GM23338 (cell line): ENCODE results near the gene ARL5A. TPM values are rescaled to one million over a fixed set of nuclear protein-coding genes. Genes with fewer than 3 reads are reported as not detected.

Experiments
- ATAC-seq: fragments of 200-7000 bp; cut with Tn5 transposase; 3 replicates; pipeline ENCODE4 v1.9.1; 2020
- DNase-seq: peaks from one replicate; pipeline ENCODE4 v3.0.0-alpha.2; 2015; ENCODE audit warnings: low spot score
- H2AFZ ChIP-seq: fragments of 200-600 bp; sonication (generic); 2 replicates; pipeline ENCODE4 v1.8.0; 2016; ENCODE audit warnings: antibody characterized with exemption, mild to moderate bottlenecking, moderate library complexity
- H3F3A ChIP-seq: fragments of 200-600 bp; sonication (generic); replicated peaks from 2 replicates; pipeline ENCODE4 v1.8.0; 2017; ENCODE audit warnings: antibody characterized with exemption, mixed run types, low read depth
- H3K27ac ChIP-seq: fragments of 200-600 bp; sonication (generic); 2 replicates; pipeline ENCODE4 v1.6.1; 2016; ENCODE audit warnings: low read depth
- H3K27me3 ChIP-seq: fragments of 200-600 bp; sonication (generic); 2 replicates; pipeline ENCODE4 v1.8.0; 2016; ENCODE audit warnings: mild to moderate bottlenecking, mixed run types, moderate library complexity; ENCODE audit not compliant: insufficient read depth
- H3K36me3 ChIP-seq: fragments of 200-600 bp; sonication (generic); 2 replicates; pipeline ENCODE4 v1.8.0; 2016; ENCODE audit warnings: mild to moderate bottlenecking; ENCODE audit not compliant: insufficient read depth
- H3K4me1 ChIP-seq: fragments of 200-600 bp; sonication (generic); 2 replicates; pipeline ENCODE4 v1.8.0; 2016; ENCODE audit warnings: mild to moderate bottlenecking, moderate library complexity; ENCODE audit not compliant: insufficient read depth
- H3K4me2 ChIP-seq: fragments of 200-600 bp; sonication (generic); 2 replicates; pipeline ENCODE4 v1.7.1; 2017; ENCODE audit warnings: mixed run types
- H3K4me3 ChIP-seq: fragments of 200-600 bp; sonication (generic); 2 replicates; pipeline ENCODE4 v1.6.1; 2016; ENCODE audit warnings: mixed run types
- H3K79me2 ChIP-seq: fragments of 200-600 bp; sonication (generic); replicated peaks from 2 replicates; pipeline ENCODE4 v1.8.0; 2017; ENCODE audit warnings: mild to moderate bottlenecking; ENCODE audit not compliant: insufficient read depth
- H3K9me2 ChIP-seq: fragments of 200-600 bp; sonication (generic); 2 replicates; pipeline ENCODE4 v1.8.0; 2017; ENCODE audit not compliant: insufficient read depth
- H4K20me1 ChIP-seq: fragments of 200-600 bp; sonication (generic); replicated peaks from 2 replicates; pipeline ENCODE4 v1.8.0; 2017; ENCODE audit warnings: mild to moderate bottlenecking; ENCODE audit not compliant: insufficient read depth
- H3K27ac Mint-ChIP-seq: 2 replicates; pipeline ENCODE4 v1.8.0; 2020; ENCODE audit warnings: inconsistent platforms, mild to moderate bottlenecking, moderate library complexity, mixed read lengths
- H3K27me3 Mint-ChIP-seq: 3 replicates; pipeline ENCODE4 v1.8.0; 2022; ENCODE audit warnings: low read depth, mild to moderate bottlenecking, moderate library complexity, mixed read lengths, inconsistent platforms; ENCODE audit not compliant: insufficient read depth, poor library complexity
- H3K36me3 Mint-ChIP-seq: 3 replicates; pipeline ENCODE4 v1.8.0; 2021; ENCODE audit warnings: low read depth, mild to moderate bottlenecking, inconsistent platforms, moderate library complexity, mixed read lengths
- H3K4me1 Mint-ChIP-seq: 3 replicates; pipeline ENCODE4 v1.8.0; 2020; ENCODE audit warnings: mild to moderate bottlenecking, inconsistent platforms, mixed read lengths
- H3K4me3 Mint-ChIP-seq: 3 replicates; pipeline ENCODE4 v1.8.0; 2021; ENCODE audit warnings: moderate library complexity, mild to moderate bottlenecking, inconsistent platforms, mixed read lengths
- H3K9me3 Mint-ChIP-seq: 3 replicates; pipeline ENCODE4 v1.8.0; 2020; ENCODE audit warnings: moderate library complexity, mild to moderate bottlenecking, inconsistent platforms, mixed read lengths
- CTCF ChIP-seq, 2 experiments: fragments of 200-600 bp in 1 of 2; sonication (generic) in 1 of 2; conservative IDR thresholded peaks; 2 replicates each; pipeline versions ENCODE4 v1.5.1 to v1.6.1; 2016 to 2017; ENCODE audit warnings: antibody characterized with exemption in 2 of 2, low read depth in 2 of 2, mild to moderate bottlenecking in 2 of 2, moderate library complexity in 1 of 2
- EZH2phosphoT487 ChIP-seq: fragments of 200-600 bp; sonication (generic); IDR thresholded peaks from one replicate; pipeline ENCODE4 v1.8.1; 2018; ENCODE audit warnings: antibody characterized with exemption; ENCODE audit not compliant: unreplicated experiment
- JUNB ChIP-seq: IDR thresholded peaks from one replicate; pipeline ENCODE4 v1.6.1; 2016; ENCODE audit warnings: antibody characterized with exemption; ENCODE audit not compliant: unreplicated experiment
- REST ChIP-seq: IDR thresholded peaks from one replicate; pipeline ENCODE4 v1.6.1; 2018; ENCODE audit warnings: antibody characterized with exemption; ENCODE audit not compliant: unreplicated experiment
- ZNF114 ChIP-seq: fragments of 250-450 bp; sonication (Bioruptor Pico); IDR thresholded peaks from 2 replicates; pipeline ENCODE4 v1.5.0; 2020; ENCODE audit warnings: mild to moderate bottlenecking, moderate library complexity
- ZNF331 ChIP-seq: fragments of 250-450 bp; sonication (Bioruptor Pico); IDR thresholded peaks from 2 replicates; pipeline ENCODE4 v1.5.0; 2020; ENCODE audit warnings: low read depth, mild to moderate bottlenecking, moderate library complexity
- polyA plus RNA-seq: library from polyadenylated mRNA; unstranded; fragments of >200 nt; fragmentation: Nextera tagmentation; extraction: Ambion mirVana; gene quantifications from 2 replicates; pipeline ENCODE4 v1.2.1, GENCODE V29; 2016
- total RNA-seq: library from RNA; depleted of rRNA; stranded (reverse); fragments of >200 nt; shearing (Covaris generic); gene quantifications from 2 replicates; pipeline ENCODE4 v1.2.3, GENCODE V29; 2014
- TF ChIP-seq, protein P1 (sequence below): fragments of 250-450 bp; sonication (Bioruptor Pico); IDR thresholded peaks from 2 replicates; pipeline ENCODE4 v1.5.0; 2020; ENCODE audit warnings: mild to moderate bottlenecking, moderate library complexity

Gene ARL5A
- total and polyA plus RNA-seq, 2 experiments from 2014 or later = 26.8 to 104 TPM

GRCh38 chr2:151756820-151757219, 71.4 kb downstream of the ARL5A start (continued):
- TF ChIP-seq CTCF (conservative IDR thresholded peaks at IDR 0.05; ENCODE audit: low read depth in 2 of 2) (no peak), EZH2phosphoT487 (no peak), REST (no peak)

DNA sequence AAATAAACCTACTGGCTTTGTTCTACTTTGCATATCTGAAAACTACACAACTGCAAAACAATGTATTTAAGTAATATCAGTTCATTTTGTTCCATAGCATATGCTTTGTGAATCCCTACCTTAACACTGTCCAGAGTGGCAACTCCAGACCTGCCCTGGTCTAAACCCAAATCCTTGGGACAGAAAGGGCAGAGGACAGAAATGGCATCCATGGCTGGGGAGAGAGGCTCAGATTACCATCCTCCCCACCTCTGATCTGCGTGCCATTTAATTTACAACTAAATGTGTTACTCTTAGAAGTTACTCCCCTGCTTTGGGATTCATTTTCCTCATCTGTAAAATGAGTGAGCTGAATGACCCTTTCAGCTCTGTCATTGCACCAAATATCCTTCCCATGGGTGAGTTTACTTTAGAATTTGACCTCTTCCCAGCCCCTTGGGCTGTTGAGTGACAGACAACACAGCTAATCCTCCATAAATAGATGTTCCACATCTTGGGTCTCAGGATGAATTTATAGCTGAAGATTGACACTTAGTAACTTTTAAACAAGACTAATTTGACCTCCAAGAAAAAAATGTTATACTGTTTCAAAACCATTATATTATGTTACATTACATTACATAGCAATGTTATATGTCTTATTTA, 73.8 kb downstream of the ARL5A start:
- Histone ChIP-seq H3K27ac (no peak overlapping the region), H3K4me3 (no peak overlapping the region), H4K20me1 (no peaks in the 10 kb centered on the region), H3K4me1 (peaks cover 6% of the 10 kb centered on the region; the same call in 1 of the 2 replicates), H3K36me3 (no peaks in the 10 kb centered on the region), H3K9me2 (peaks cover 14% of the 10 kb centered on the region), H3K27me3 (no peaks in the 10 kb centered on the region), H3F3A (no peaks in the 10 kb centered on the region), H3K4me2 (peak overlapping the region; percentile 41; the same call in 1 of the 2 replicates), H2AFZ (peak overlapping the region; percentile 80), H3K79me2 (no peaks in the 10 kb centered on the region)
- H3K9me3 Mint-ChIP-seq = no peaks in the 10 kb centered on the region
- H3K27me3 Mint-ChIP-seq = peaks cover 3% of the 10 kb centered on the region
- ATAC-seq (no peak), DNase-seq (no peak)
- H3K4me3 Mint-ChIP-seq = no peak overlapping the region
- TF ChIP-seq, protein P1, sequence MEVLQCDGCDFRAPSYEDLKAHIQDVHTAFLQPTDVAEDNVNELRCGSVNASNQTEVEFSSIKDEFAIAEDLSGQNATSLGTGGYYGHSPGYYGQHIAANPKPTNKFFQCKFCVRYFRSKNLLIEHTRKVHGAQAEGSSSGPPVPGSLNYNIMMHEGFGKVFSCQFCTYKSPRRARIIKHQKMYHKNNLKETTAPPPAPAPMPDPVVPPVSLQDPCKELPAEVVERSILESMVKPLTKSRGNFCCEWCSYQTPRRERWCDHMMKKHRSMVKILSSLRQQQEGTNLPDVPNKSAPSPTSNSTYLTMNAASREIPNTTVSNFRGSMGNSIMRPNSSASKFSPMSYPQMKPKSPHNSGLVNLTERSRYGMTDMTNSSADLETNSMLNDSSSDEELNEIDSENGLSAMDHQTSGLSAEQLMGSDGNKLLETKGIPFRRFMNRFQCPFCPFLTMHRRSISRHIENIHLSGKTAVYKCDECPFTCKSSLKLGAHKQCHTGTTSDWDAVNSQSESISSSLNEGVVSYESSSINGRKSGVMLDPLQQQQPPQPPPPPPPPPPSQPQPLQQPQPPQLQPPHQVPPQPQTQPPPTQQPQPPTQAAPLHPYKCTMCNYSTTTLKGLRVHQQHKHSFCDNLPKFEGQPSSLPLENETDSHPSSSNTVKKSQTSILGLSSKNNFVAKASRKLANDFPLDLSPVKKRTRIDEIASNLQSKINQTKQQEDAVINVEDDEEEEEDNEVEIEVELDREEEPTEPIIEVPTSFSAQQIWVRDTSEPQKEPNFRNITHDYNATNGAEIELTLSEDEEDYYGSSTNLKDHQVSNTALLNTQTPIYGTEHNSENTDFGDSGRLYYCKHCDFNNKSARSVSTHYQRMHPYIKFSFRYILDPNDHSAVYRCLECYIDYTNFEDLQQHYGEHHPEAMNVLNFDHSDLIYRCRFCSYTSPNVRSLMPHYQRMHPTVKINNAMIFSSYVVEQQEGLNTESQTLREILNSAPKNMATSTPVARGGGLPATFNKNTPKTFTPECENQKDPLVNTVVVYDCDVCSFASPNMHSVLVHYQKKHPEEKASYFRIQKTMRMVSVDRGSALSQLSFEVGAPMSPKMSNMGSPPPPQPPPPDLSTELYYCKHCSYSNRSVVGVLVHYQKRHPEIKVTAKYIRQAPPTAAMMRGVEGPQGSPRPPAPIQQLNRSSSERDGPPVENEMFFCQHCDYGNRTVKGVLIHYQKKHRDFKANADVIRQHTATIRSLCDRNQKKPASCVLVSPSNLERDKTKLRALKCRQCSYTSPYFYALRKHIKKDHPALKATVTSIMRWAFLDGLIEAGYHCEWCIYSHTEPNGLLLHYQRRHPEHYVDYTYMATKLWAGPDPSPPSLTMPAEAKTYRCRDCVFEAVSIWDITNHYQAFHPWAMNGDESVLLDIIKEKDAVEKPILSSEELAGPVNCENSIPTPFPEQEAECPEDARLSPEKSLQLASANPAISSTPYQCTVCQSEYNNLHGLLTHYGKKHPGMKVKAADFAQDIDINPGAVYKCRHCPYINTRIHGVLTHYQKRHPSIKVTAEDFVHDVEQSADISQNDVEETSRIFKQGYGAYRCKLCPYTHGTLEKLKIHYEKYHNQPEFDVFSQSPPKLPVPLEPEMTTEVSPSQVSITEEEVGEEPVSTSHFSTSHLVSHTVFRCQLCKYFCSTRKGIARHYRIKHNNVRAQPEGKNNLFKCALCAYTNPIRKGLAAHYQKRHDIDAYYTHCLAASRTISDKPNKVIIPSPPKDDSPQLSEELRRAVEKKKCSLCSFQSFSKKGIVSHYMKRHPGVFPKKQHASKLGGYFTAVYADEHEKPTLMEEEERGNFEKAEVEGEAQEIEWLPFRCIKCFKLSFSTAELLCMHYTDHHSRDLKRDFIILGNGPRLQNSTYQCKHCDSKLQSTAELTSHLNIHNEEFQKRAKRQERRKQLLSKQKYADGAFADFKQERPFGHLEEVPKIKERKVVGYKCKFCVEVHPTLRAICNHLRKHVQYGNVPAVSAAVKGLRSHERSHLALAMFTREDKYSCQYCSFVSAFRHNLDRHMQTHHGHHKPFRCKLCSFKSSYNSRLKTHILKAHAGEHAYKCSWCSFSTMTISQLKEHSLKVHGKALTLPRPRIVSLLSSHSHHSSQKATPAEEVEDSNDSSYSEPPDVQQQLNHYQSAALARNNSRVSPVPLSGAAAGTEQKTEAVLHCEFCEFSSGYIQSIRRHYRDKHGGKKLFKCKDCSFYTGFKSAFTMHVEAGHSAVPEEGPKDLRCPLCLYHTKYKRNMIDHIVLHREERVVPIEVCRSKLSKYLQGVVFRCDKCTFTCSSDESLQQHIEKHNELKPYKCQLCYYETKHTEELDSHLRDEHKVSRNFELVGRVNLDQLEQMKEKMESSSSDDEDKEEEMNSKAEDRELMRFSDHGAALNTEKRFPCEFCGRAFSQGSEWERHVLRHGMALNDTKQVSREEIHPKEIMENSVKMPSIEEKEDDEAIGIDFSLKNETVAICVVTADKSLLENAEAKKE (CRISPR knock-in tag) = no peak
- TF ChIP-seq ZNF114 (CRISPR knock-in tag) (no peak), ZNF331 (CRISPR knock-in tag) (no peak), JUNB (no peak)
- peaks cover 7% of the 10 kb centered on the region; the same call in 1 of the 3 replicates for H3K4me1 Mint-ChIP-seq
- no peak overlapping the region for H3K27ac Mint-ChIP-seq
- no peaks in the 10 kb centered on the region for H3K36me3 Mint-ChIP-seq
